ENCODE results near the gene ULK3.

The ULK3 gene

DNA sequence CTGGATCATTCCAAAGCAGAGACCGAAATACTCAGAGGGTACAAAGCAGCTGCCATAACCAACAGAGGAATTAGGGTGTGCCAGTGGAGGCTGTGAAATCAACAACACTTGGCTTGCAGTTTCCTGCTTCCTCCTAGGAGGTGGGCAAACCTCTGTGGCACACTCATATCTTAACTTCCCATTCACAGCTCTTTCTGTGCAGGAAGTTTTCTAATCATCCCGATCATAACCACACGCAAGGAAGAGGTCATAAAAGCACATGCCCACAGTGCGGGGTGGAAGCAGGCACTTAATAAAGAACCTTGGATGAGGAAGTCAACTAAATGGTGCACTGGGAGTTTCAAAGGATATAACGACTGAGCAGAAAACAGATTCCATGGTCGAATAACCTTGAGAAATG, 25.1 kb upstream of the ULK3 start:
- DNase-seq = peak; percentile 92 to 98 (median 95)

DNA sequence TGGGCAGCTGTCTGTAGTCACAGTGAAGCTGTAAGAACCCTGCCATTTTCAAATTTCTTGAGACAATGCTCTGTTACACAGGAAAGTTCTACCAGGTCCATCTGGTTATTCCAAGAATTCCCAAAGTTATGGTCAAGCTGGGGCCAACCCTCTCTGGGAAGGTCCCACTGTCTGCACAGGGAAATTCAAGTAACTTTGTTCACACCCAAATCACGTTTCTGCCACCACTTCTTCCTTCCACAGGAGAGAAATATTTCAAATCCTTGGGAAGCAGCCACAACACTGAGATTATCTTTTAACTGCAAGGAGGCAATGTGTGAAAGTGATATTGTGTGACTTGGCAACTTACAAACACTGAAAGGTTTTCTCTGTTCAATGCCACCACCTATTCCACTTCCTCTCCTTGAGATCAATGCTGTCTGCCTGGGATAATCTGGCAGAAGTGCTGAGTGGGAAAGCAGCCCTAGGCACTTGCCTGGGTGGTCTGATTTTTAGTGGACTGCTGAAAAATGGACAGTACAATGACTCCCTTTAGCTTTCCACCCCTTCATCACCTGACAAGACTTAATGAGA, 24.6 kb upstream of the ULK3 start:
- DNase-seq = peak in 1 of 4 experiments; percentile 29

DNA sequence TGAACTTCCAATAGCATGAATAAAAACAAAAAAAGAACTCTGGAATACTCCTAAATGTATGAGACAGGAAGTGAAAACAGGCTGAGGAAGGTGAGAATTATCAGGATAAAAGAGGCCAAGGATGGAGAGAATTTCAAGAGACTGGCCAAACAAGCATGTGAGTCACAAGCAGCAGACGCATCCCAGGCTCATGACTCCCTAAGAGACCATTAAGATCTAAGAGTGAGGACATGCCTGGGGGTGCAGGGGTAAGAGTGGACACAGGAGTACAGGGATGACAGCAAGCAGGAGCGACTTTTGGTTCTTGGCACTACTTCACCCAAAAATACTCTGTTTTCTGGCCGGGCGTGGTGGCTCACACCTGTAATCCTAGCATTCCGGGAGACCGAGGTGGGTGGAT, 23.1 kb upstream of the ULK3 start:
- DNase-seq = peak in 3 of 4 experiments; percentile 39 to 47 (median 45)

DNA sequence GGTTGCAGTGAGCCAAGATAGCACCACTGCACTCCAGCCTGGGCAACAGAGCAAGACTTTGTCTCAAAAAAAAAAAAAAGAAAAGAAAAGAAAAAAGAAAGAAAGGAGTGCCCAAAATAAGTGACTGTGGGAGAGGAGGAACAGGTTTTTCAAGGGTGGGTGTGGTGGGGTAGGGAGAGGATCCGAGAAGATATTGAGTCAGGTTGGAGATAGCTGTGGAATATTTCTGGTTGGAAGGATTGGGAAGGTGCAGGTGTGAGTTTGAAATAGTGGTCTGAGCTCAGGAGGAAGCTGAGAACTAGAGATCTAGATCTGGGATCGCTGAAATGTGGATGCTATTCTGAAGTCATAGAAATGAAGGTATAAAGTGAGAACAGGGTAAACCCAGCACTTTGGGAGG, 22.4 kb upstream of the ULK3 start:
- no peak for DNase-seq

DNA sequence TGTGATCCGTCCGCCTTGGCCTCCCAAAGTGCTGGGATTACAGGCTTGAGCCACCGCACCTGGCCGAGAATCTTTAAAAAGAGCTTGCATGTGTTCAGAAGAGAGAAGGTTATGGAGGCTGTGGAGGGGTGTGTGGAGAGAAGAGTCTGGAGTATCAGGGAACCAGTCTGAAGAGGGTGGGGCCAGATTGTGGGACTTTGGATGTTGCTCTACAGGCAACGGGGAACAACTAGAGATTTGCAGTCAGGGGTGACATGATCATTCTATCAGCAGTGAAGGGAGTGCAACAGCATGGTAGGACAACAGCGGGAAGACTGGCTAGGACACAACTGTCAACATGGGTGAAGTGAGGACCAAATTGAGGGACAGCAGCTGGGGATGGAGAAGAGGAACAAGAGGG, 21.3 kb upstream of the ULK3 start:
- no peak for DNase-seq

DNA sequence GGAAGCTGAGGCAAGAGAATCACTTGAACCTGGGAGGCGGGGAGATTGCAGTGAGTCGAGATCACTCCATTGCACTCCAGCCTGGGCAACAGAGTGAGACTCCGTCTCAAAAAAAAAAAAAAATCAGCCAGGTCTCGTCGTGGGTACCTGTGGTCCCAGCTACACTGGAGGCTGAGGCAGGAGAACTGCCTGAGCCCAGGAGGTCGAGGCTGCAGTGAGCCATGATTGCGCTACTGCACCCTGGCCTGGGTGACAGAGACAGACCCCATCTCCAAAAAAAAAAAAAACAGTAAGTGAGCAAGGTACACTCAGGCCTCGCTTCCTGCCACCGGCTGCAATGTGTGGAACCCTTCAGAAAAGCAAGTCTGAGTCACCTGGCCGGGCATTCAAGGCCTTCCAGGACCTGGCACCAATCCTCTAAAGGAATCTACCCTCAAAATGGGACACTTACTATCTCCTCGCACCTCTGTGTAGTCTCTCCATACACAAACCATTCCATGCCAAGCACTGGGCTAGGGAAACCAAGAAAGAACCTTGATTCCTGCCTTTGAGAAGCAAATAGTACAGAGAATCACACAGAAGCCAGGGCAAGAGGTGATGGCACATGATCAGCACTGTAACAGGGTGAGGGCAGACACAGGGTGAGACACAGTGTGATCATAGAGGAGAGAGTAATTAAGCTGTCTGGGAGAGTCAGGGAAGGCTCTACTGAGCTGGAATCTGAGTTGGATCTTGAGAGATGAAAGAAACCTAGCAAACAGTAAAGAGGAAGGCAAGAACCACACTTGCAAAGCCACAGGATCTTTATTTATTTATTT, 20.5 kb upstream of the ULK3 start:
- no peak for DNase-seq

DNA sequence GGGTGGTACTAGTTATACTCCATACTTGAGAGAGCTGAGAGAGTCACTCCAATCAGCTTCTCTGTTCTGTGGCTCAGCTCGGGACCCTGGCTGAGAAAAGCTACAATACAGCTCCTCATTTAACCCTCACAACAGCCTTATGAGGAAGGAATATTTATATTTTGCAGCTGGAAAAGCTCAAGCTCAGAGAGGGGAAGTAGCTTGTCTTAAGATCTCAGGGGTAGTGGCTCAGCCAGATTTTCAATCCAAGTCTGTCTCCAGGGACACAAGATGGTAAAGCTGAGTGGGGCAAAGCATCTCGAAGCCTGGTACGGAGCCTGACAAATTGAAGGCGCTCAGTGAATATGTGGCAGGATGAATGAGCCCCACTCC, 15.4 kb upstream of the ULK3 start:
- peak in 3 of 4 experiments; percentile 46 to 69 (median 59) for DNase-seq

DNA sequence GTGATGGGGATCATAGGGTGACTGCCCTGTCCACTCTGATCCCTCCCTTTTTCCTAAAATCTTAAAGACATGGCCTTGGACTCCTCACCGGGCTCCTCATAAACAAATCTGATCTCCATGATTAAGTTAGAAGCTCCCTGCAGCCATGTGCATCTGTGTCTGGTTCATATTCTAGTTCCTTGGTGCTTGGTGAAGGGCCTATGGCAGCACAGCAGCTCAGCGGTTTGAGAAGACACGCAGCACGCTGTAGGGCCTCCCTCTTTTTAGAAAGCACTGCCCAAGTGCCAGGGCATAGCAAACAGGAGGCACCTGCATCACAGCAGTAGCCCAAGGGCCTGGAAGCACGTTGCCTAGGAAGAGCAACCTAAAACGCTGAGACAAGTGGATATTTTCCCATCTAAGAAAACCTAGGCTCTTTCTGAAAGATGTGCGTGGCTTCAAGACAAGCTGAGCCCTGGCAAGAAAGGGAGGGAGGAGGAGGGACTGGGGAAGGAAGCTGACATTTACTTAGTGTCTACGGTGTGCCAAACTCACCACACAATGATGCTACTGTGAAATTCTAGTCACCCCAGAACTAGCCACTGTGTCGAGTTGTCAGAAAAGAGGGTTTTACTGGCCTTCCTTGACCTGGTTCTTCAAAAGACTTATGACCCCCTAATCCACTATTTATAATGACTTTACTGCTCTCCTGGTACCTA, 14.9 kb upstream of the ULK3 start:
- peak in 1 of 4 experiments; percentile 20 for DNase-seq

DNA sequence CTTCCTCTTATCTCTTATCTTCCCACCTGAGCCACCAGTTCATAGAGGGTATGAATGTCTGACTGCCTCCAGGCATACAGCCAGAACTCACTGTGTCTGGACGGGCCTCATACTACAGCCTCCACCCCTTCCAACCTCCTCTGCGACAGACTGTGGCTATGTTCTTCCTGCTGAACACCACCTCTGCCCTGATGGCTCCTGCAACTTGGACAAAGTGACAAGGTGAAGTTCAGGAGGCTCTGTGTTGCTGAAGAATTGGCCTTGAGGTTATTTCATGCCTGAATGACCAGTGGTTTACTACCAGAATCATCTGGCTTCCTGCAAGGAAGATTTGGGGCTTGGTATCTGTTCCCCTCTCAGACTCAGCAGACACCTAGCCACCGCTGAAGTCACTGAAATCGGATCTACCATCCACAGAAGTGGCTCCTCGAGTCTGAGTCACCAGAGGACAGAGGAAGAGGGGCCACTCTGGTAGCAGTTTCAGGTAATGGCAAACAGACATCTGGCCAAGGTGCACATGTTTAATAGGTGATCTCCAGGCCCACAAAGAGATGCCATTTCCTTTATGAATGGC, 14.2 kb upstream of the ULK3 start:
- DNase-seq = no peak

DNA sequence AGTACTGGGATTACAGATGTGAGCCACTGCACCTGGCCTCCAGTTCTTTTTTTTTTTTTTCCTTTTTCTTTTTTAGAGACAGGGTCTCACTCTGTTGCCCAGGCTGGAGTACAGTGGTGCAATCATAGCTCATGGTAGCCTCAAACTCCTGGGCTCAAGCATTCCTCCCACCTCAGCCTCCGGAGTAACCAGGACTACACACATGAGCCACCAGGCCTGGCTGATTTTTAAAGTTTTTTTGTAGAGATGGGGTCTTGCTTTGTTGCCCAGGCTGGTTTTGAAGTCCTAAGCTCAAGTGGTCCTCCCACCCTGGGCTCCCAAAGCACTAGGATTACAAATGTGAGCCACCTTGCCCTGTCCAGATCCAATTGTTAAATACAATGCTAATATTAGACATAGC, 13.6 kb upstream of the ULK3 start:
- no peak for DNase-seq

DNA sequence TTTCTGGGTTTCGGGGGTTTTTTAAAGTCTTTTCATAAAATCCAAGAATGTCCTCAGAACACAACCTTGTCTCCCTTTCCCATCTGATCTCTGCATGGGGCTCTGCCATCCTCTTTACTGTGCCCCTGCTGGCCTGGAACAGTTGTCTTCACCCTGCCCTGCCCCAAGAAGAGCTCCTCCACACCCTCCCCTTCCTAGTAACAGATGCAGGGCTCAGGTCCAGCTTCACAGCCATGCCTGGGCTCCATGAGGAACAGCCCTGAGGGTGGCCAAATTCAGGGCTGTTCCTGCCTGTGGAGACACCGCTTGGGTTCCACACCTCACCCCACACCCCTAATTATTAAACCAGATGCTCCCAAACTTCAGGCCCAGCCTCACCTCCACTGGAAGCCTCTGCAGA, 12.9 kb upstream of the ULK3 start:
- no peak for DNase-seq

DNA sequence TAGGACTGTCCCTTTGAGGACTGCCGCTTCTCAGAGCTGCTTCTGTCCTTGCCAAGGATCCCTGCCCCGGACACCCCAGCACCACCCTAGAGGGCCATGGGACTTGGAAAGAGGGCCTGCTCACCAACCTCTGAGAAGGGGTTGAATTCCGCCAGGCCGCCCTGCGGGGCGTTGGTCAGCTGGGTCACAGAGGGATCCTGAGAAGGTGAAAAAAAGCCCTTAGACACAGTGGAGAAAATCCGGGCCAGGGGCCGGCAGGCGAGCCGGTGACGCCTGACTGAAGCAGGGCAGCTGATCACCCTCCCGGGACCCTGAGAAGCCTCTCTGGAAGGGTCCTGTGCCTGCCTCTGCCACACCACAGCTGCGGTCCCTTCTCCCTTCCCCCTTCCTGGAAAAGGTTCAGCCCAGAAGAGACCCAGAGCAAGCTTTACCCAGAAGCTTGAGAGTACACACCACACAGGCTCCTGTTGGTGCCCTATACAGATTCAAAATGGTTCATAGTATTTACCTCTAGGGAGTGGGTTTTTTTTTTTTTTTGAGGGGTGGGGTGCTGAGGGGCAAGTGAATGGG, 11.6 kb upstream of the ULK3 start:
- DNase-seq = no peak

DNA sequence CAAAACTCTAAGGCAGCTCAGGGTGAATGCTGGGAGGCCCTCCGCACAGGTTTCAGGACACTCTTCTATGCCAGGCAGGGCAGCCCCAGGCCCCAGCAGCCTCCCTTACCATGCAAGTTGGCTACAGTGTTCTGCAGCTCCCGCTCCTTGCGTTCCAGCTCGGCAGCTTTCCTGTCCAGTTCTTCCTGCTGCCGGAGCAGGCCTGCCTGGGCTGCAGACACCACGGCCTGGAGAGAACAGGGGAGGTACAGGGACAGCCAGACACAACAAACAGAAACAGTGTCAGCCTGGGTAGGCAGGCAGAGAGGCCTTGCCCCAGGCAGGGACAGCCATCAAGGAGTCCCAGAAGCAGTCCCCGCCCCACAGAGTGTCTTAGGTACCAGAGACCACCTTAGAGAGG, 9.0 kb upstream of the ULK3 start:
- no peak for DNase-seq

DNA sequence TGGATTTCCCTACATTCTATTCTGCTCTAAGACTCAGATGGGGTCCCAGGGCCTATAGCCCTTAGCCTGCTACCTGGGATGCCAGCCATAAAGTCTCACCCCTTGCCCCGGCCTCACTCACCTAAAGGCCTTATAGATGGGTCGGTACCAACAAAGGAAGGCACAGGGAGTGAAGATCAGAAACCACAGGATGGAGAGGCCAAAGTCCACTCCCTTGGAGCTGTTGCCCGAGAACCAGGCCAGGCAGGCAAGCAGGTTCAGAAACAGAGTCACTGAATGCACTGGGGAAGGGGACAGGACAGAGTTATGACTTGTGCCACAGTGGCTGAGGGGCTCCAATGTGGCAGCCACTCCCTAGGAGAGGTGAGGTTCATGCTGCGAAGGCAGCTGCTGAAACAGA, 7.4 kb upstream of the ULK3 start:
- DNase-seq = no peak

DNA sequence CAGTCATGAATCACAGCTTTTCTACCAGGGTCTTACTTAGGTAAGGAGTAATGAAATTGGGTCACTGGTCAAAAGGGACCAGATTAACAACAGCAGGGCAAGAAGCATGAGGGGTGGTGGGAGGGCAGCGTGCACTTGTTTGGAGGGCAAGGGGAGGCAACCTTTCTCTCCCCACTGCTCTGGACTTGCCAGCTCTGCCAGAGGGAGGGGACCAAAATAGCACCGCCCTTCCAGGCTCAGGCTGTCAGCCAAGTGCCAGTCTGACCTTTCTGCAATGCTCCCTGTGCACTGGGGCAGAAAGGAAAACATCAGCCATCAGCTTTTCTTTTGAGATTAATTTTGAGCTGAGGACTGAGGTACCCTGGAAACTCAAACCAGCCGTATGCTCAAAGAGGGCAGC, 4.5 kb upstream of the ULK3 start:
- DNase-seq = no peak

DNA sequence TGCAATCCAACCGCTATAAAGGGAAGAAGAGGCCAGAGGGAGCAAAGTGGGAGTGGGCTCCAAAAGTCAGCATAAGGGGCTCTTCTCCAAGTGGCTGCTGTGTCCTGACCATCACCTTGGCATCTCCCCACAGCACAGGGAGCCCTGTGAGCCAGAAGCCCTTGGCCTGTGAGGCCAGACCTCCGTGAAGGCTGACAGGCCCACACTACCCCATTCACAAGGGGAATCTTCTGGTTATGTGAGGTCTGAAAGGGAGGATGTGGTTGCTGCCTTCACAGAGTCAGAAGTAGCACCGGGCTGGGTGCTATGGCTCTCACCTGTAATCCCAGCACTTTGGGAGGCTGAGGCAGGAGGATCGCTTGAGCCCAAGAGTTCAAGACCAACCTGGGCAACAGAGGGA, 2.6 kb upstream of the ULK3 start:
- DNase-seq = no peak

DNA sequence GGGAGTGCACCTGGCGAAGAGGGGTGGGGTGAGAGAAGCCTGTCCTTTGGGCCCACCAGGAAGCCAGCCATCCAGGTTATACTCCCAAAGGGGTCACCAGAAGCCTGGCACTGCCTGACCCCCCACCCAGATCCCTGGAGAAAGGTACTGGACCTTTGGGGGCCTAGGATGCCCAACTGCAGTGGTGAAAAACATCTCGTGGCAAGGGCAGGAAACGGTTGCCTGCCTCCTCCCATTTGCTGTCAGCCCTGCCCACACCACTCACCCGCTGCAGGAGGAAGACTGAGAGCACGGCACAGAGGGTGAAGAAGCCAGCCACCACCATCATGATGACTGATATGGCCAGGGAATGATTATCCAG, 2.2 kb upstream of the ULK3 start:
- DNase-seq = peak in 2 of 4 experiments; percentile 51 to 54

DNA sequence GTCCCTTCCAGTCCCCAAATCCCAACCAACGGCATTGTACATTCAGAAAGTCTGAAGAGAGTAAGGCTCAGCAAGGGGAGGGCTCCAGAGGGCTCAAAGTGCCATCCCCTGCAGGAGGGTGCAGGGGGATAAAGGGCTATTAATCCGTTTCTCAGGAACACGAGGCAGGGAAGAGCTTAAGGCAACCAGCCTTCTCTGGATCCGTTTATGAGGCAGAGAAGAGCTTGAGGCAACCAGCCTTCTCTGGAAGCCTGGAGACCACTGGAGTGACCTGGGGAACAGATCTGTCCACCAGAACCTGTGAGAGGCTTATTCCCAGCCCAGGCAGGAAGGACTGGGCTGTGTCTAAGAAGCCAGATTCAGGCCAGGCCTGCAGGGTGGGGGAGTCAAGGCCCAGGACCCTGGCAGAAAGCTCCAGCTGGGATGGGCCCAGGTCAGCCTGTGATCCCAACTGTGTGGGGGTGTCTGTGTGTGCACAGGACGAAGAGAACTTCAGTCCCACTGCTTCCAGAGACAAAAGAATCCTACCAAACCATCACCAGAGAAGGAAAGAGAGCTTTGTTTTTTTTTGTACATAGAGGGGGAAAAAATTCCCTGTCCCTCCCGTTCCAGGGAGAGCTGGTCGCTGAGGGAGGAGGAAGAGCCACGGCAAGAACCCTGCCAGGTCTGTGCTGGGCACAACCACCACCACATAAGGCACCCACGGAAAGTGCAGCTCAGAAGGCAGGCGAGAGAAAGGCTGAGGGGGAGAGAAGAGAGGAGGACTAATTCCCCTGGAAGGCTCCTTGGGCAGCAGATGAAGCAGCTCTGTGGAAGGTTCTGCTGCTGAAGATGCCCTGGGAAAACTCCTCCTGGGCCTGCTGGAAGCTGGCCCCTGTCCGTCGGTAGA, 1.6 kb upstream of the ULK3 start:
- no peak for DNase-seq

DNA sequence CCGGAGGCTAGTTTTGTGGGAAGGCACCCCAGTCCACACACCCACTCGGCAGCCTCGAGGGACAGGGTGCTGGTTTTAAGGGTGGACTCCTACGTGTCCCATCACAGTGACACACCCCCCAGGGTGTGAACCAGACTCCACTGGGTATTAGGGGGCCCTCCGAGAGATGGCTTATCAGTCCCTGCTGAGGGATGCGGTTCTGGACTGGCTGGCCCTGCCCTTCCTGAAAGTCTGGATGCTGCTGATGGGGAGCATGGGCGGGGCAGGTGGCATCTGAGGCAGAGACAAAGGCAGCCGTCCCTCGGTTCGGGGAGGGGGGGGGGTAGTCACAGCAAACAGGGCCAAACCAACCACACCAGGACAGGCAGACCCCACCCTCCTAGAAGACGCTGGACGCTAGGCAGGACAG, 939 bp upstream of the ULK3 start:
- no peak for DNase-seq

DNA sequence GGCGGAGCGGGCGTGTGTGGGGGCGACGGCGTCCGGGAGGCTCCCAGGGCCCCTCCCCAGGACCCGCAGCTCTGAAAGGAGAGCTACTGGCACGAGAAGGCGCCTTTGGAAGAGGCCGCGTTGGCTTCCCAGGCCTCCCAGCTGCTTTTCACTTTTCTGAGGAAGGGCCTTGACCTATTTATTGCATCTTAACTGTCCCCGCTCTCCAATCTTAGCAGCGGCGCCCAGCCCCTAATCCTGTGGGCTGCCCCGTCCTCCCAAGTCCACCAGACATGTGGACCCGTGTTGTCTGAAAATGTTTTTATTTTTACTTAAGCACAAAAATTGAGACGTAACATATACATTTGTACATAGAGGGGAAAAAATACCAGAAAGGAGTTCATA, 481 bp upstream of the ULK3 start:
- no peak for DNase-seq

DNA sequence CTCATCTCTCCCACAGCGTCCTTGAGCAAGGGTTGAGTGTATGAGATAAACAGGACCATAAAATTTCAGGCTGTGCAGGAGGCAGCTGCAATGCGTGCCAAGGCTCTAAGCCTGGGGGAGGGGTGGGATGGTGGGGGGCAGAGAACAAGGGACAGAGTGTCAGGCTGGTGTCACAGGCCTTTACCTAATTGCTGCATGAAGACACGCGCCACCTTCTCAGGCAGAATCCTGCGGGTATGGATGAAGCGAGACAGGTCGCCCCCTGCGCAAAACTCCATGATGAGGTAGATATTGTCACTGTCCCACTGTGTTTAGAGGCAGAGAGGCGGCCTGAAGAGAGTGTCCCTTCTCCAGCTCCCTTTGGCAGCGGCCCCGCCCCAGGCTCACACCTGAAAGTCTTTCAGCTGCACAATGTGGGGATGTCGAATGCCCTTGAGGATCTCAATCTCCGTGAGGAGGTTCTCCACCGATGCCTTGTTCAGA, 1.0 kb downstream of the ULK3 start:
- no peak for DNase-seq
